ENCODE measurements around the gene GAL3ST3. TPM values are rescaled to one million over a fixed set of nuclear protein-coding genes. Genes with fewer than 3 reads are reported as not detected.
A peak's percentile ranks its signal among the peaks of the same experiment; 100 is the strongest.

Gene GAL3ST3
- total RNA-seq, 4 donors from 2014 or later = not detected

DNA sequence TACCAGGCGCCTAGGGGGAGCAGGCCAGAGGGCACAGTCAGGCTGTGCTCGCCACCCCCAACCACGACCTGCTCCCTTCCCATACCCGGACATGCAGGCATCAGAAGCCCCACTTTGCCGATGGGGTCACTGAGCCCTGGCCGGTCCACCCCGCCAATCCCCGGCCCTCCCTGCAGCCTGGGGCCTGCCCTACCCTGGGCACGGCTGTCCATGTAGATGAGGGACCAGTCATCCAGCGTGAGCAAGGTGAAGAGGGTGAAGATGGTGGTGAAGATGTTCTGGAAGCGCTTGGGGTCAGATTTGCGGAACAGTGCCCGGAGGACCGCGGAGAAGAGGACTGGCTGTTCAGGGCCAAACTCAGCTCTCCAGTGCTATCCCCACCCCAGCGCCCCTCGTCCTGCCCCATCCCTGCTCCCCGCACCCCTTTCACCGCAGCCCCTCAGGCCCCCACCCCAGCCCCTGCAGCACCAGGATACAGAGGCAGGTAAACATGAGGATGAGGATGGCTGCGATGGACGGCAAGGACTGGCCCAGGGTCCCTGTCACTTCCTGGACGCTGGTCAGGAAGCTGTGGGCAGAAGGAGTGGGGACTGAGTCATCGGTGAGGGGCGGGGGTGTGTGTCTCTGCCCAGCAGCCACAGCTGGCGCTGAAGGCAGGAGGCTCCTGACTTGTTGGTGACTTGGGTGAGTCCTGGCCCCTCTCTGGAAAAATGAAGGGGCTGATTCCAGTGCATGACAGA is 28.2 kb downstream of the GAL3ST3 start:
- Histone ChIP-seq H3K27me3 (peaks cover 10% of the 10 kb centered on the region), H3K4me1 (peaks cover 9% of the 10 kb centered on the region), H3K9me3 (no peaks in the 10 kb centered on the region), H3K27ac (no peak overlapping the region), H3K4me3 (no peak overlapping the region), H3K36me3 (no peaks in the 10 kb centered on the region)
- peak in 1 of 2 donors; percentile 68 for DNase-seq (ENCODE audit: low spot score in 2 of 2)
- no peak for TF ChIP-seq POLR2A (IDR thresholded peaks at IDR 0.05)
- 85% methylated on average over 22 of the region's 25 CpGs for WGBS

GRCh38 chr11:66020212-66020611 is 28.7 kb downstream of the GAL3ST3 start:
- no peak for TF ChIP-seq EP300 (IDR thresholded peaks at IDR 0.05)
- no peak for TF ChIP-seq CTCF (IDR thresholded peaks at IDR 0.05)
- no peak for TF ChIP-seq POLR2A (IDR thresholded peaks at IDR 0.05)
- no peak for TF ChIP-seq POLR2AphosphoS5 (IDR thresholded peaks at IDR 0.05)
- WGBS = 68% methylated on average over 8 of the region's 8 CpGs

DNA sequence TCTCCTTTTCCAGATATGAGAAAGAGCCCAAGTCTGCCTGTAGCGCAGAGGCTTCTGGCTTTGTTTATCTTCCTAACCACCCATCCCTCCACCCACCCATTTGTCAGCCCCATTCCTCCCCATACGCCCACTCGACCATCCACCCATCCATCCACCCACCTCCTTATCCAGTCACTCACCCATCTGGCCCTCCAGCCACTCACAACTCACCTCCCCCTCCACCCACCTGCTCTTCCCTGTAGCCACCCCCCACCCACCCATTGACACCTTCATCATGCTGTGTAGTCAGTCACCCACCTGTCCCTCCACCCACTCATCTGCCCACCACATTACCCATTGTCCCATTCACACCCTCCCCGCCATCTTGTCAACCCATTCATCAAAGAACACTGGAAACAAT is 31.6 kb downstream of the GAL3ST3 start:
- no peak for TF ChIP-seq POLR2AphosphoS5 (IDR thresholded peaks at IDR 0.05)
- no peak for TF ChIP-seq EP300 (IDR thresholded peaks at IDR 0.05)
- no peak for TF ChIP-seq POLR2A (IDR thresholded peaks at IDR 0.05)
- TF ChIP-seq CTCF (IDR thresholded peaks at IDR 0.05) = no peak
- WGBS = 87% methylated on average over 4 of the region's 4 CpGs
- no peak overlapping the region for H3K4me3 ChIP-seq
- no peaks in the 10 kb centered on the region for H3K36me3 ChIP-seq
- H3K4me1 ChIP-seq = peaks cover 12% of the 10 kb centered on the region
- H3K9me3 ChIP-seq = no peaks in the 10 kb centered on the region
- no peak overlapping the region for H3K27ac ChIP-seq
- H3K27me3 ChIP-seq = peaks cover 11% of the 10 kb centered on the region
- DNase-seq (ENCODE audit: low spot score in 2 of 2) = no peak

More at GRCh38 chr11:66020212-66020611, 28.7 kb downstream of the GAL3ST3 start:
- DNase-seq (ENCODE audit: low spot score in 2 of 2) = no peak
- no peak overlapping the region for H3K27ac ChIP-seq
- no peaks in the 10 kb centered on the region for H3K36me3 ChIP-seq
- no peak overlapping the region for H3K4me3 ChIP-seq
- peaks cover 10% of the 10 kb centered on the region for H3K27me3 ChIP-seq
- H3K9me3 ChIP-seq = no peaks in the 10 kb centered on the region
- H3K4me1 ChIP-seq = peaks cover 9% of the 10 kb centered on the region

GRCh38 chr11:66016793-66017177 is 32.2 kb downstream of the GAL3ST3 start:
- TF ChIP-seq CTCF (IDR thresholded peaks at IDR 0.05) = no peak
- no peak for TF ChIP-seq EP300 (IDR thresholded peaks at IDR 0.05)
- no peak for TF ChIP-seq POLR2AphosphoS5 (IDR thresholded peaks at IDR 0.05)
- TF ChIP-seq POLR2A (IDR thresholded peaks at IDR 0.05) = no peak
- H3K27ac ChIP-seq = no peak overlapping the region
- H3K9me3 ChIP-seq = no peaks in the 10 kb centered on the region
- no peaks in the 10 kb centered on the region for H3K36me3 ChIP-seq
- no peak for DNase-seq (ENCODE audit: low spot score in 2 of 2)
- 79% methylated on average over 10 of the region's 10 CpGs for WGBS
- peaks cover 13% of the 10 kb centered on the region for H3K4me1 ChIP-seq
- H3K27me3 ChIP-seq = peaks cover 16% of the 10 kb centered on the region
- H3K4me3 ChIP-seq = no peak overlapping the region

- Histone ChIP-seq H3K4me3 (no peak overlapping the region), H3K27ac (no peak overlapping the region), H3K27me3 (peaks cover 21% of the 10 kb centered on the region), H3K4me1 (peaks cover 18% of the 10 kb centered on the region), H3K36me3 (no peaks in the 10 kb centered on the region), H3K9me3 (no peaks in the 10 kb centered on the region)
- 61% methylated on average over 12 of the region's 18 CpGs for WGBS
- TF ChIP-seq POLR2AphosphoS5 (IDR thresholded peaks at IDR 0.05) (no peak), POLR2A (IDR thresholded peaks at IDR 0.05) (no peak), CTCF (IDR thresholded peaks at IDR 0.05) (no peak), EP300 (IDR thresholded peaks at IDR 0.05) (no peak)
- DNase-seq (ENCODE audit: low spot score in 2 of 2) = no peak
Measured at GRCh38 chr11:66015936-66016792, 32.8 kb downstream of the GAL3ST3 start.
